Measurements from ENCODE around the gene SOWAHA.
"Not testable (repeated sequence)": the region's sequence is repeated elsewhere in the genome, so short reads cannot be mapped to it uniquely, and the experiment has no call there.

Gene SOWAHA

DNA sequence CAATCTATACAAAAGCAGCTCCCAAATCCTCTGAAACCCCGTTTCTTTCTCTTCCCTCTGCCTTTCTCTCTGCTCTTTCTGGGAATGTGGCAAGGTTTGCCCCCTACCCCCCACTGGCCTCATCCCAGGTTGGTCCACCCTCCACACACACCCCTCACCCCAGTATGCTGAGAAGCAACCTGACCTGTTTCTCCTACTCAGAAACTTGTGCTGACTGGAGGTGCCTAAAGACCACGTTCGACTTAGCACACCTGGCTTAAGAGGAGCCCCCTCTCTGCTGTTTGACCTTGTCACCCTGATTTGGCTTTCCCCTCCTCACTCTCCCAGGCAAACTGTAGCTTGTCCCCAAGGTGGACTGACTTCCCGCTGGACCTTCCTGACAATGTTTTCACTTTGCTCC is 35.0 kb upstream of the SOWAHA start:
- DNase-seq, result no peak

DNA sequence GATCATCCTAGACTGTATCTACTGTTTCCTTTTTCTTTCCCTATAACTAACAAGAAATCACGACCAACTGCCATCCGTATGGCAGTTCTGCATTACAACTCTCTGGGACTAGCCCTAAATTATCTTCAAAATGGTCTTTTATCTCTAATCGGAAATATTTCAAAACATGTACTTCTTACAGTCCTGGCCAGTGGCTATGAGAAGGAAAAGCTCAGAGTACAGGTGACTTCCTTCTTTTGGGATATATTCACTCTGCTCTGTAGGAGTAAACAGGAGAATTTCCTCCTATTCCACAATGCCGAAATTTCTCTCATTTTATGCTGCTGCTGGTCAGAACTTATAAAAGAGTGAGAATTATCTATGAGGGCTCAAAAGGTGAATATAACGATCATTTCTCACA is 34.2 kb upstream of the SOWAHA start:
- DNase-seq, result no peak

DNA sequence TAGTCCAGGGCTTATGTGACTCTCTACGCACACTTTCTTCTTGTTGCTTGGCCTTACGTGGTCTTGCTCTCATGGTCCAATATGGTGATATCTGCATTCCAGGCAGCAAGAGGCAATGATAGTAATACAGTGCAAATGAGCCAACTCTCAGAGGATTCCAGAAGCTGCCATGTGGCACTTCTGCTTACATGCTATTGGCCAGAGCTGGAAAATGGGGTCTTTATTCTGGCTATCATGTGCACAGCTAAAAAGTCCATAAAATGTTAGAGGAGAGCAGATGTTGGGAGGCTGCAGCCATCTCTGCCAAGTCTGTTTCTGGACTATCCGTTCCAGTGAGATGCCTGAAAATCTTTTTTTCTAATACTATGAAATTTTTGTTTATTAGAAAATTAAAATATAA is 33.1 kb upstream of the SOWAHA start:
- no peak for DNase-seq

DNA sequence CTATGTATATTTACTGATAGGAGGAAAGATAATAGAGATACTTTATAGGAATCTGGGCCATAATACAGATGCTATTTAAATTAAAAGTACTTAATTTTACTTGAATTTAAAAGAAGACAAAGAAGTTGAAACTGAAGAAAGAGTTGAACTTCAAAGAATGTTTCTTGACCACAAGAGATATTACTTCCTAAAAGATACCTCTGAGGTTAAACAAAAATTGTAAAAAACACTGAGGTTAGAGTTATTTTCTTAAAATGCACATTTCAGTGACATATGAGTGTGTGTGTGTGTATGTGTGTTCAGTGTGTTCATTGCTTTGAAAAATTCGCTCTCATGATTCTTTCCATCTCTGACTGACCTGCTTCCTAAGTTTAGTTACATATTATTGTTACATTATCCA is 32.5 kb upstream of the SOWAHA start:
- DNase-seq, result no peak

DNA sequence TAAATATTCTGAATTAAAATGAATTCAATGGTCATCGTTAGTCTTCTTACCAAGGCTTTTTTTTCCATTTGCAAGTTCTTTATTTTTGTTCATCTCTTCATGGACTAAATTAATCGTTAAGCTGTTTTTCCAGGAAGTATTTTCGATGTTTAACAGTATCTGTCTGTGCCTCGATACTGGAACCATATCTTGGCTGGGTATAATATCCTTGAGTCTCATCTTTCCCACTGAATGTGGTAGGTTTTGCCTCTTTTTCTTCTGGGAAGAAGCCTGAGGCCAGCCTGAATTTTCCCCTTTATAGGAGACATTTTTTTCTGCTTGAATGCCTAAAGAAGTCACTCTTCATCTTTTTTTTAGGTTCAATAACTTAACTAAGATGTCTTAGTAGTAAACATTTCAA is 32.1 kb upstream of the SOWAHA start:
- DNase-seq, result no peak

DNA sequence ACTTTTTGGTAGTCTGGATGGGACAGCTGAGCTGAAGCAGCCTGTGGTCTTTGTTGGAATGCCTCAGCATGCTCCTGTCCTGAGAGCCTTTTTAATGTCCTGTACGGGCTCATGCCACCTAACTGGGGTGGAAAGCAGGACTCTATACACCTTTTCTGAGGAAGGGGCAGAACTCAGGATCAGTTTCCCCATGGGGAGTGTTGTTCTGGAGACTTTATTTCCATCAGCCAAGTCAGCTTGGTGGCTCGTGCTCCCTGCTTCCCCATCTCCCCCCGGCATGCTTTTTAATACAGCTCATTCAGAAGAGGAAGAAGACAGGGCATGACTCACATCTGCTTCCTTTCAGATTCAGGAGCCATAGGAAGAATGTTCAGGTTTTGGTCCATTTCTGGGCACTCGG is 31.0 kb upstream of the SOWAHA start:
- DNase-seq, result no peak

DNA sequence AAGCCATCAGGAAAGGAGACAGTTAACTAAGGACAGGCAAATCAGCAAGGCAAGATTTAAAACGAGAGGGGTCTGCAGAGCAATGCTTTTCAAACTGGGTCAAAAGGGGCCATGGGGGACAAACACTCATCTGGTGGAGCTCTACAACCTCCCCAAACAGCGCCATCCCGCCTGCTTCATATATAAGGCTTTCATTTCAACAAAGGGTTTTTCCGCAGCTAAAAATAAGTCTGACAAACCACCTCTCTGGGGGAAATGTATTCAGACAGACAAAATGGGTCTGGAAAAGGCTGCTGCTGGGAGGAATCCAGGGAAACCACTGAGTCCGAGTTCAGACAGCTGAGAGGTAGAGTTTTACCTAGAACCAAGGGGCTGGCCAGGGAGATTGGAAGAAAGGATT is 27.7 kb upstream of the SOWAHA start:
- DNase-seq, result no peak

DNA sequence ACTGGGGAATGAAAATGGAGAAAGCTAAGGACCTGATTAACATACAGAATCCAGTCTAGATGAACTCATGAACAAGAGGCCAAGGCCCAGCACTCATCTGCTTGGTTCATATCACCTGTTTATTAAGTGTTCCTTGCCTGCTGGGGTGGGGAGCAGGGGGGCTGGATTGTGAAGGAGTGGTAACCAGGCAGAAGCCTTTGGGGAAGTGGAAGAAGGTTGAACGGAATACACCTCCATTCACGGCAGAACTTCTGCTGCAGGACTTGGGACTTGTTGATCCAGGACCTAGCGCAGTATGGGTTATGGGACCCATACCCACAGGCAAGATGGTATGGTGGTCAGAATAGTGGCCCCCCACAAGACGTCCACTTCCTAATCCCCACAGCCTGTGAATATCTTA is 27.2 kb upstream of the SOWAHA start:
- no peak for DNase-seq

DNA sequence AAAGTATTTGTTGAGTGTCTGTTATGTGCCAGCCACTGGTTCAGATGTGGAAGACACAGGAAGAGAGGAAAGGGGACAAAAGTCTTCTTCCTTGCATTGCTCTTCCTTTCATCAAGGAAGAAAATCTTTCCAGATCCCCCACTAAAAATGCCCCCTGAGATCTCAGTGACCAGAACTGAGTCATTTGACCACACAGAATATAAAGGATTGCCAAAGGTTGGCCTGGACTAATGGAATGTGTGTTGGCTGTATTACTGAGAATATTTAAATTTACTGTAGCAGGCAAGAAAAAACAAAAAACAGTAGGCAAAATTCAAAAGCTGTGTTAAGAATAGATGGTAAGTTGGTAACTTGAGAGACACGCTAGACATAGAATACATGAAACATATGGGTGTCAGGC is 26.0 kb upstream of the SOWAHA start:
- DNase-seq, result no peak

DNA sequence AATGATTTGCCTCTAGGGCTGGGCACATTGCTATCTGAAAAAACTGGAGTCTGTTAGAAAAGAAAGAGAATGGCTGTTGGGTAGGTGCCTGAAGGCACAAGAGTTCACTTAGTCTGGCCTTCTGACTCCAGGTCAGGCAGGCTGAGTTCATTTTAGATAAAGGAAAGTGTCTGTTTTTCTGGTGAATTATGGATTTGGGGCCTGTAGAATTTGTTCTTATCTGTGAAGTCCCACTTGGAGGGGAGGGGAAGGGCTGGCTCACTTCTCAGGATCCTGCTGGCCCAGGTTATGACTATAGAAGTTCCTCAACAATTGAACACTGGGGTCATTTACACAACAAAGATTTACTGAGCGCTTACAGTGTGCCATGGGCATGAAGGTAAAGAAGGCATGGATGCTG is 24.6 kb upstream of the SOWAHA start:
- no peak for DNase-seq

DNA sequence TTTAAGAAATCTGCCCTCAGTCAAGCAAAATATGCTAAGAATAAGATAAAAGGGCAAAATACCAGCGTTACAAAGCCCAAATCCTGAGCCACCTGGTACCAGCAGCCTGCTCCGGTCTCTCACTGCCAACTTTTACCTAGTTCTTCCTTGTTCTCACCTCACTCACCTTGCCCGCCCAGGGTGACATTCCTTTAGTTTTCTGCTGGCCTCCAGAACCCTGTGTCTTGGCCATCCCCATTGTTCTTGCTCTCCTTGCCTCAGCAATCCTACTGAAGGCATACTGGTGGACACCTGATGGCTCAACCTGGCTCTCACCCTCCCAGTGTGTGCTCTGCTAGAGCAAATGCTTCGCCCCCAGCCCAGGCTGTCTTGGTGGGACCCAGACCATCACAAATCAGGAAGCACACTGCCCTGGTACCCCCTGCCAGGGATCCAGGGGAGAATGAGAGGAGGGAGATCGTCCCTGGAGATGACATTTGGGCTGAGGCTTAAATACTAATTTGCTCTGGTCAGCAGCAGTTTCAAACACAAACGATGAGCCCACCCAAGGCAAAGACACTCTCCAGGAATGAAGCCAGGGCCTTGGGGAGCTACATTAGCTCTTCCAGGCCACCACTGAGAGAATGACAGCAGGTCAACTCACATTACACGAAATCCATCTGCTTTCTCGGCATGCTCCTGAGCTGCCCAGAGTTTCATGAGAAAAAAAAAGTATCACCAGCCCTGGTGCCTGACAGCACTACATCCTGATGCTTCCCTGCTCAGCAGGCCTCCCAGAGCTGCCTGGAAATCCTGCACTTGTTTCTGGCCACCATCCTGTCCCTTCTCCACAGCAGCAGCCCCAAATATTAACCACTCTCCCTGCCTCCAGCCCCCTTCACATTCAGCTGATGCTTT is 23.9 kb upstream of the SOWAHA start:
- no peak for DNase-seq

DNA sequence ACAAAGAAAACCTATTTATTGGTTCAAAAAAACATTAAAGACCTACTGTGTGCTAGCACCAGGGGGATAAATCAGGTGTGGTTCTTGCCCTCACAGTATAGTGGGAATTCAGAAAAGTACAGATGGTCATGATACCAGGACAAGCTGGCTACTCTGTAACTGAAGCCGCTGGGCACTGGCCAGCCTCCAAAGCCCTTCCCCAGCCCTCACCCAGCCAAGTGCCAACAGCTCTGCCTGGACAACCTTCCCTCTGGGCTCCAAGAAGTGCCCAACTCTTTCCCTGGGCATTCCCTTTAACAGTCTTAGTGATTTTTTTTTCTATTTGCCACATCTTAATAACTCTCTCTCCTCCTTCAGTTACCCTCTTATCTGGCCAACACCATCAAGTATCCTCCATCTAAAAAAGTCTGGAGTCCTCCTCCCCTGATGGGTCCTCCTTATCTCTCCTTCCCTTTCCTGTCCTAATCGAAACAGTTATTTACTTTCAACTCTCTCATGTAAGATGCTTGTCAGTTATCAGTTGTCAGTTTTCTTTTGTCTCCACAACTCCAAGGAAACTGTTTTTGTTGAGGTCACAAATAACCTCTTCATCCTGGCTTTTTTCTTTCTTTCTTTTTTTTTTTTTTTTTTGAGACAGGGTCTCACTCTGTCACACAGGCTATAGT is 22.8 kb upstream of the SOWAHA start:
- DNase-seq, result no peak

DNA sequence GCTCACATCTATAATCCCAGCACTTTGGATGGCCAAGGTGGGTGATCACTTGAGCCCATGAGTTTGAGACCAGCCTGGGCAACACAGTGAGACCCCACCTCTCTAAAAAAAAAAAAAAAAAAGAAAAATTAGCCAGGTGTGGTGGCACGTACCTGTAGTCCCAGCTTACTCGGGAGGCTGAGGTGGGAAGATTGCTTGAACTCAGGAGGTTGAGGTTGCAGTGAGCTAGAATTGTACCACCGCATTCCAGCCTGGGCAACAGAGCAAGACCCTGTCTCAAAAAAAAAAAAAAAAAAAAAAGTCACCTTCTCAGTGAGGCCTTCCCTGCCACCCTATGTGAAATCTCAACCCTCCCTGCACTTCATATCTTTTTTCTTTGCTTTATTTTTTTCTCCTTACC is 22.1 kb upstream of the SOWAHA start:
- DNase-seq, result no peak

DNA sequence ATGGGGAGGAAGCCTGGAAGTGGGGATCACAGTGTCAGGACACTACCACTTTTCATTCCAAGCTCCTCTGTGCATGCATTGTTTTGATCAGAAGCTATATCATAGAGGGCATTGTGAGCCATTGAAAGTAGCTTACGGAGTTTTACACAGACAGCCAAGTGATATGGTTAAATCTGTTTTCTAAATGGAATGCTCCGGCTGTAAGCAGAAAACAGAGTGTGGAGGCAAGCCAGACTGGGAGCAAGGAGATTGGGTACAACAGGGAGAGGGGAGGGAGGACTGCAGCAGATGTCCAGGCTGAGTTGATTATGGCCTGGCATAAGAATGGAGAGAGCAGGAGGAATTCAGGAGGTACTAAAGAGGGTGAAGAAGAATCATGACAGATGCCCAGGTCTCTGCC is 15.5 kb upstream of the SOWAHA start:
- no peak for DNase-seq

DNA sequence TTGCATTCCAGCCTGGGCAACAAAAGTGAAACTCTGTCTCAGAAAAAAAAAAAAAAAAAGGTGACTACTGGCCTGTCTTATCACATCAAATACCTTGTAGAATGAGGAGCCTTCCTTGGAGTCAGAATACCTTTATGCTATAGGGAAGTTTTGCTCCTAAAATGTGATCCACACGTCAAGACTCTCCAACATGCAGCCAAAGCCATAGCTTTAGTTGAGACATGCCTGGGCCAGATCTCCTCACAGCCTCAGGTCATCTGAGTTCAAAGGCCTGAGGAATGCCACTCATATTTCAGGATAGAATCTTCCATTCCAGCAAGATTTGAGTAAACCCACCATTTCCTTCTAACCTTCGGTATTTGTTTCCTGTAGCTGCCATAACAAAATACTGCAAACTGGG is 13.7 kb upstream of the SOWAHA start:
- DNase-seq, result no peak

DNA sequence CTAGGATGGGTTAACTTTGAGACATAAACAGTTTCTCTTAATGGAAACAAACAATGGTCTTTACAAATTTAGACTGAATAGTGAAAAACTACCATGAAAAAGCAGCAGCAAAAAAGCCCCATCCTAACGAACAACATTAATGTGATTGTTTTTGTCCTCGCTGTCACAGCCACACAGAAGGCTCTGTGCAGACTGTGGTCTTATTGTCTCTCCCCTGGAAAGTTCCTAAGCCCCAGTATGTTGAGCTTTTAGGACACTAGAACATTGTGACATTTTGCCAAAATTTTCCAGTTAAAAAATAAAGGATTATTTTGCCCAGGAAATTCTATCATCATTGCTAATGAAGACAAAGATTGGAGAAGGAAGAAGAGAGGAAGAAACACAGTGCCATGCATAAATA is 12.6 kb upstream of the SOWAHA start:
- DNase-seq, result no peak

DNA sequence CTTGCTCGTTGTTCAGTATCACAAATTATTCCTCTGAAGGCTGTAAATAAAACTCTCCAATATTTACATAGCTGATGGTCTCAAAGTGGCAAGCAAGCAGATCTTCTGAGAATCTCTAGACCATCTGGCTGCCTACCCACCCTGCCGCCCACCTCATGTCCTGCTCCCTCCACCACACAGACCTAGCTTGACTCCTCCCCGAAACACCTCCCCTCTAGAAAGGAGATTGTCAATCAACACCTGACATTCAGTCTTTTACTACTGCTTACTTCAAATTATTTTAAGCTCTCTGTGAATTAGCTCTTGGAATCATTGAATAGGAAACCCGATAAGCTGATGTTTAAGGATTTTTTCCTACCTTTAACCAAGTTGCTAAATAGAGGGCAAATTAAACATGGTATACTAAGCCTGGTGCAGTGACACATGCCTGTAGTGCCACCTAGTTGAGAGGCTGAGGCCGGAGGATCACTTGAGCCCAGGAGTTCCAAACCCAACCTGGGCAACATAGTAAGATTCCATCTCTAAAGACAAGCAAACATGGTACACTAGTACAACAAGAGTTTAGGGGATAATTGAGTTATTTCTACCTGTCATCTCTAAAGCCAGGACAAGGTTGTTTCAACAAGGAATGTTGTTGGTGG is 10.9 kb upstream of the SOWAHA start:
- no peak for DNase-seq

DNA sequence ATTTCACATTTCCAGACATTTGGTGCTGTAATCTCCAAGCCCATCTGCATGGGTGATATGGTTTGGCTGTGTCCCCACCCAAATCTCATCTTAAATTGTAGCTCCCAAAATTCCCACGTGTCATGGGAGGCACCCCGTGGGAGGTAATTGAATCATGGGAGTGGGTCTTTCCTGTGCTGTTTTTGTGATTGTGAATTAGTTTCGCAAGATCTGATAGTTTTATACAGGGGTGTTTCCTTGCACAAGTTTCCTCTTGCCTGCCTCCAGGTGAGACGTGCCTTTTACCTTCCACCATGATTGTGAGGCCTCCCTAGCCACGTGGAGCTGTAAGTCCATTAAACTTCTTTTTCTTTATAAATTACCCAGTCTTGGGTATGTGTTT is 10.4 kb upstream of the SOWAHA start:
- DNase-seq, result not testable (repeated sequence)

DNA sequence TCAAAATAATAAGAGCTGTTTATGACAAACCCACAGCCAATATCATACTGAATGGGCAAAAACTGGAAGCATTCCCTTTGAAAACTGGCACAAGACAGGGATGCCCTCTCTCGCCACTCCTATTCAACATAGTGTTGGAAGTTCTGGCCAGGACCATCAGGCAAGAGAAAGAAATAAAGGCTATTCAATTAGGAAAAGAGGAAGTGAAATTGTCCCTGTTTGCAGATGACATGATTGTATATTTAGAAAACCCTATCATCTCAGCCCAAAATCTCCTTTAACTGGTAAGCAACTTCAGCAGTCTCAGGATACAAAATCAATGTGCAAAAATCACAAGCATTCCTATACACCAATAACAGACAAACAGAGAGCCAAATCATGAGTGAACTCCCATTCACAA is 8.9 kb upstream of the SOWAHA start:
- DNase-seq, result not testable (repeated sequence)

DNA sequence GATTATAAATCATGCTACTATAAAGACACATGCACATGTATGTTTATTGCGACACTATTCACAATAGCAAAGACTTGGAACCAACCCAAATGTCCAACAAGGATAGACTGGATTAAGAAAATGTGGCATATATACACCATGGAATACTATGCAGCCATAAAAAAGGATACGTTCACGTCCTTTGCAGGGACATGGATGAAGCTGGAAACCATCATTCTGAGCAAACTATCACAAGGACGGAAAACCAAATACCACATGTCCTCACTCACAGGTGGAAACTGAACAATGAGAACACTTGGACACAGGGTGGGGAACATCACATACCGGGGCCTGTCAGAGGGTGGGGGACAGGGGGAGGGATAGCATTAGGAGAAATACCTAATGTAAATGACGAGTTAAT is 7.2 kb upstream of the SOWAHA start:
- DNase-seq, result not testable (repeated sequence)

DNA sequence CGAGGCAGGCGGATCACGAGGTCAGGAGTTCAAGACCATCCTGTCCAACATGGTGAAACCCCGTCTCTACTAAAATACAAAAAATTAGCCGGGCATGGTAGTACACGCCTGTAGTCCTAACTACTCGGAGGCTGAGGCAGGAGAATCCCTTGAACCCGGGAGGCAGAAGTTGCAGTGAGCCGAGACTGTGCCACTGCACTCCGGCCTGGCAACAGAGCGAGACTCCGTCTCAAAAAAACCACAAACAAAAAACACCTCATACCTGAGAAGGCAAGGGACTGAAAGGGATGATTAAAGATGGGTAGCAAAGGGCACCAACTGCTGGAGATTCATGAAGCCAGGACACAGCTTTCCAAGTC is 6.3 kb upstream of the SOWAHA start:
- DNase-seq, result not testable (repeated sequence)

DNA sequence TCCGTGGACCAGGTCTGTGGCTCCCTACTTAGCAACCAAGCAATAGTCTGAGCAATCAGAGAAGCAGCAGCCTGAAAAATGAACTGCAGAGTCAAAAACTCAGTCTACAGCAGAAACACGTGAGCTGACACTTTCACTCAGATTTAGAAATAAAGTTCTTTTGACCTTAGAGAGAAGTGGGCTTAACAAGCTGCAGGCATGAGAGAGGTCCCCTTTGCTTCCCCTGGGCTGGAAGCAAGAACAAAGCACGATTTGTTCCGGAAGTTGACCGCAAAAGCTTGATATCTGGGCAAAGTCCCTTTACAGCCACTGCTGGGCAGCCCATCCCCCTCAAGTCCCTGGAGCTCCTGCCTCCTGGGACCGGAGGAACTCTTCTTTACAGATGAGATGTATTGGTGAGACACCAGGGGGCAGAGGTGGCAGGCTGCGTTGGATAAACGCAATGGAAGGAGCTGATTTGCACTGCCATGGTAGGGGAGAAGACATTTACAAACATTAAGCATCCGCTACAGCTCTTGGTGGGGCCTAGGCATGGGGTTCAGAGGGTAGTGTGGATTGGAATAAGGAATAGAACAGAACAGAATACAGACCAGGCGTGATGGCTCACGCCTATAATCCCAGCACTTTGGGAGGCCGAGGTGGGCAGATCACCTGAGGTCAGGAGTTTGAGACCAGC is 5.8 kb upstream of the SOWAHA start:
- no peak for DNase-seq

DNA sequence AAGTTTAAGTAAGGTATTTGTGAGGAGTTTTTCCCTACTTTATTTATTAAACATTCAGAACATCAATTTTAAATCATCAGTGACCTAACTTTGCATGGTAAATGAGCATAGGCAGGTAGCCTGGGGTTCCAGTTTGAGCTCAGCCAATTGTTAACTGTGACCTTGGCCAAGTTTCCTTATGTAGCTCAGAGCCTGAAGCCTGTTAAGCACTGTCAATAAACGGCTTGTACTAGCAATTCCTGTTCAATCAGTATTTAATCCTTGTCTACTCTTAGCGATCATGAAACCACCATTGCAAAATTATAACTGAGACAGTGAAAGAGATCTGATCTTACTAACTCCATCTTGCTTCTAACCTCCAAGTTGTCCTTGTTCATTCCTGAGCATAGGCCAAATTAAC is 4.7 kb upstream of the SOWAHA start:
- no peak for DNase-seq

DNA sequence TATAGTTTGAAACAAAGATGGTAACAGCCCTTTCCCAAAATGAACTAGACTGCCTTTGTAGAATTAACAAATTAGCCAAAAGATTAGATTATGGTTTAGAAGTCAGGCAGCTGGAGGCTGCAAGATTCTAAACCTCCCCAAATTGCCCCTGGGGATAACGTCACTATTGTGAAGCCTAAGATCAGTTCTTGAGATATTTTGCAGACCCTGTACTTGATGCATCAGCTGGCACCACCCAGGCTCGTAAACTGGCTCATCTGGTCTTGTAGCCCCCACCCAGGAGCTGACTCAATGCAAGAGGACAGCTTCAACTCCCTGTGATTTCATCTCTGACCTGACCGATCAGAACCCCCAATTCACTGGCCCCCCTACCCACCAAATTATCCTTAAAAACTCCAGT is 4.2 kb upstream of the SOWAHA start:
- DNase-seq, result no peak
